GM19452 (cell line): ENCODE data around the gene CHCHD6.

ENCODE experiments used
- ATAC-seq: cut with Tn5 transposase; IDR thresholded peaks from one replicate; pipeline ENCODE4 v1.9.1; 2021; ENCODE audit not compliant: unreplicated experiment

Gene CHCHD6

GRCh38 chr3:127002195-127003174 is 298.4 kb downstream of the CHCHD6 start:
- ATAC-seq: no peak

GRCh38 chr3:127003175-127003555 is 299.1 kb downstream of the CHCHD6 start:
- ATAC-seq: no peak

- ATAC-seq: no peak
Observed at GRCh38 chr3:127003601-127004280, 299.7 kb downstream of the CHCHD6 start.

GRCh38 chr3:127004641-127005397 is 300.8 kb downstream of the CHCHD6 start:
- no peak for ATAC-seq

- no peak for ATAC-seq
Observed at GRCh38 chr3:127005864-127006500, 301.9 kb downstream of the CHCHD6 start.

GRCh38 chr3:127006781-127007436 is 302.9 kb downstream of the CHCHD6 start:
- no peak for ATAC-seq

- ATAC-seq: no peak
Observed at GRCh38 chr3:127008236-127008635, 304.2 kb downstream of the CHCHD6 start.

- ATAC-seq: no peak
Observed at GRCh38 chr3:127009531-127009930, 305.5 kb downstream of the CHCHD6 start.
